Right ventricle myocardium superior (tissue), 1 donor: Measurements from ENCODE around the gene PADI3. TPM values are rescaled to one million over a fixed set of nuclear protein-coding genes. Genes with fewer than 3 reads are reported as not detected.
A peak's percentile ranks its signal among the peaks of the same experiment; 100 is the strongest.
"Not testable (repeated sequence)": the region's sequence is repeated elsewhere in the genome, so short reads cannot be mapped to it uniquely, and the experiment has no call there.

Experiments
- ATAC-seq: fragments of 200-7000 bp; cut with Tn5 transposase; one replicate; pipeline ENCODE4 v1.9.1; 2020; ENCODE audit warnings: mild to moderate bottlenecking; ENCODE audit not compliant: poor library complexity
- DNase-seq: peaks from one replicate; pipeline ENCODE4 v3.0.0-alpha.2; 2020
- intact Hi-C: fragments of 100-400 bp; cut with DNase I; formaldehyde crosslinking; loops from one replicate; pipeline ENCODE4 v1.11.2; 2022
- total RNA-seq: library from RNA; stranded (reverse); fragmentation: NEBNext Ultra II Directional; extraction: Animal tissue kit (Norgen Biotek cat#: 25700); gene quantifications from one replicate; pipeline ENCODE4 v1.2.1, GENCODE V29; 2021
- donor health status: DM: no; HTN: yes; CAD: no; lungs with severe emphysema.

The PADI3 gene
- total RNA-seq, 1 donor from 2014 or later, result not detected

- no peak for DNase-seq
- ATAC-seq, result no peak
- intact Hi-C loops, result no loop called here
These were observed 13.6 kb upstream of the PADI3 start for GRCh38 chr1:17235135-17235885.

- intact Hi-C loops, result loop anchor here (2.0 kb wide), 2 partner anchors 110 to 178 kb away; no protein-coding TSS in a partner anchor
- DNase-seq (peak; percentile 90), ATAC-seq (peak; percentile 88)
These were observed 11.9 kb upstream of the PADI3 start for GRCh38 chr1:17236779-17237560.

- DNase-seq (no peak), ATAC-seq (no peak)
- intact Hi-C loops, result loop anchor here (2.0 kb wide), 2 partner anchors 111 to 179 kb away; no protein-coding TSS in a partner anchor
These were observed 11.4 kb upstream of the PADI3 start for GRCh38 chr1:17237561-17237903.

DNA sequence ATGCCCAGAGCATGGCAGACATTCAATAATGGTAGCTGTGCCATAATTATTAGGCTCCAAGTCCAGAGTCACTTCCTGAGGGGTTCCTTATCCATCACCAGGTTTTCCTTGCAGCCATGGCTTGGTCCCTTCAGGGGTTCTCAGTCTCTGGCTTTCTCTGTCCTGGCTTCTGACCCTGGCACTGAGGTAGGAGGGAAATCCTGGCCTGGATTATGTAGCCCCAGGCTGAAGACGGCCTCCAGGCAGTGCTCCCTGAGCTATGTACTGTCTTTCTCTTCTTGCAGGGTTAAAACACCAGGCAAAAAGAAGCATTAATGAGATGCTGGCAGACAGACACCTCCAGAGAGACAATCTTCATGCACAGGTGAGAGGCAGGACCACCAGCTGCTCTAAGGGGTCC, 9.5 kb upstream of the PADI3 start:
- peak; percentile 64 for ATAC-seq
- no peak for DNase-seq
- intact Hi-C loops, result no loop called here

DNA sequence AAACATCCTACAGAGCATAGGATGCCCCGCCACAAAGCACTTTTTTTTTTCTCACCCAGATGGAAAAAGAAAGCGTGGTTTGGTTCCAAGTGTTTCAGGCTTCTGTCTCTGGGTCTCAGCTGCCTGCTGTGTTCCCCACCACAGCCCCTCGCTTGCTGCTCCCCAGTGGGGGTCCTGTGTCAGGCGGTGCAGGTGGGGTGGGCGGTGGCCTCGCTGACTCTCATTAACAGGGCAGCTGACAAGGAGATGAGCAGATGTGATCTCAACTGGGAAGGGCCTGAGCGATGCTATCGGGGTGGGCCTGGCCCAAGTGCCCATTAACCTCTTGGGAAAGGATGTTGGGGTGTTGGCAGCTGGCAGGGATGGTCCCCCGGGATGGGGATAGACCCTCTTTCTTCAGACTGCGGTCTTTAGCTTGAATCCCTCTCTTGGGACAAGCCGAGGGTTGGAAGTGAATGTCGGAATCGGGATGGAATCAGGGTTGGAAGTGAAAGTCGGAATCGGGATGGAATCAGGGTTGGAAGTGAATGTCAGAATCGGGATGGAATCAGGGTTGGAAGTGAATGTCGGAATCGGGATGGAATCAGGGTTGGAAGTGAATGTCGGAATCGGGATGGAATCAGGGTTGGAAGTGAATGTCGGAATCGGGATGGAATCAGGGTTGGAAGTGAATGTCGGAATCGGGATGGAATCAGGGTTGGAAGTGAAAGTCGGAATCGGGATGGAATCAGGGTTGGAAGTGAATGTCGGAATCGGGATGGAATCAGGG, 7.7 kb upstream of the PADI3 start:
- intact Hi-C loops, ATAC-seq, DNase-seq: not testable (repeated sequence)

DNA sequence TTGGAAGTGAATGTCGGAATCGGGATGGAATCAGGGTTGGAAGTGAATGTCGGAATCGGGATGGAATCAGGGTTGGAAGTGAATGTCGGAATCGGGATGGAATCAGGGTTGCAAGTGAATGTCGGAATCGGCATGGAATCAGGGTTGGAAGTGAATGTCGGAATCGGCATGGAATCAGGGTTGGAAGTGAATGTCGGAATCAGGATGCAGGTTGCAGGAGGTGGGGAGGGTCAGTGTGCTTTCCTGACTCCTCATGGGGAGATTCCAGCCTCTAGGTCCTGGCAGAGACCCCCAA, 7.2 kb upstream of the PADI3 start:
- intact Hi-C loops, ATAC-seq: not testable (repeated sequence)

DNA sequence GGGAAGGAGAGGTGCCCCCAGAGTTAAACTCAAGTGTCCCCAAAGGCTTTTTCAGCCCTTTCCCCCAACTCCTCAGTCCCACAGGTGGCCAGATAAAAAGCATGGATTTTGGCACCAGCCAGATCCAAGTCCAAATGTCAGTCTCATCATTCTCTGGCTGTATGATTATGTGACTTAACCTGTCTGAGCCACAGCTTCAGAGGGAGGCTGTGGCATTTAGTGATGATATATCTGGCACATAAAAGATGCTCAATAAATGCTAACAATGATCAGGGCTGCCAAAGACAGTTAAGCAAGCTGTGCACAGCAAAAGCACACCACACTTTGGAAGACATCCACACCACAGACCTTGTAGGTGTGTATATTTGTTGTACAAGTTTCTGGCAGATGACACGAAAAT, 5.6 kb upstream of the PADI3 start:
- DNase-seq, result no peak
- intact Hi-C loops, result no loop called here
- no peak for ATAC-seq

More for the DNA sequence above, 7.2 kb upstream of the PADI3 start:
- DNase-seq, result not testable (repeated sequence)

DNA sequence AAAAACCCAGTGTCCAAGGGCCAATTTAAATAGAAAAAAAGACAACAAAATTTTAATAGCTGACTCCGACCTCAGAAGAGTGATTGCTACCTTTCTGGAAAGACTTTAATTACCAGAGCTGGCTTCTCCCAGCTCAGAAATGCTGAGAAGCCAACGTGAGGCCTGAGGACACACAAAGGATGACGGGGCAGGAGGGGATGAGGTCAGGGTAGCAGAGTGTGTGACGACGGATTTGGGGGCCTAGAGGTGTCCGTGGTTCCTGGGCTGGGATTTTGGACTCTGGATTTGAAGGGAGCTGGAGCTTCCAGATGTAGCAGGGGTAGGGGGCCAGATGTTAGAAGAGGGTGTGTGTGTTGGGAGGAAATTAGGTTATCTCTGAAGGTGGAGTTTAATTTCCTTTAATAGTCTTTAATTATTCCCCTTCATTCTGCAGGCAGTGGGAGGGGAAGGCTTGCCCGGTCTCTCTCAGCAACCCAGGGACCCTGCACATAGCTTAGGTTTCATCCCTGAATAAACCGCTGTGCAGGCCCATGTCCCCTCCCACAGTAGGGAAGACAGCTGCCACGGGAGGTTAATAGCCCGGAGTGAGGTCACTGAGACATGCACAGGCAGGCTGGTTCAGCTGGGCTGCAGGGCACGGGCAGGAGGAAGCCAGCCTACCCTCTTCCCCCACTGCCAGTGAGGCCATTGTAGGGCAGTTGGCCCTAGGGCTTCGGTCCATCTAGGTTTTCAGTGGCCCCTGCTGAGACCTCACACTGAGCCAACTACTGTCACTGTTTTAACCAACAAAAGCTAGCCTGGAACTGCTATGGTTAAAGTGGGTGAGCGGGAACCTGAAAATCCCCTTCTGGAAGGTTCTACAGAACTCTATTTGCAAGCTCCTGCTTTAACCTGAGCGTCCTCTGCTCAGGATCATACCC, 3.8 kb upstream of the PADI3 start:
- no peak for DNase-seq
- intact Hi-C loops, result no loop called here
- ATAC-seq, result no peak

GRCh38 chr1:17245816-17246325, 3.0 kb upstream of the PADI3 start:
- DNase-seq (no peak), ATAC-seq (no peak)
- intact Hi-C loops, result no loop called here

DNA sequence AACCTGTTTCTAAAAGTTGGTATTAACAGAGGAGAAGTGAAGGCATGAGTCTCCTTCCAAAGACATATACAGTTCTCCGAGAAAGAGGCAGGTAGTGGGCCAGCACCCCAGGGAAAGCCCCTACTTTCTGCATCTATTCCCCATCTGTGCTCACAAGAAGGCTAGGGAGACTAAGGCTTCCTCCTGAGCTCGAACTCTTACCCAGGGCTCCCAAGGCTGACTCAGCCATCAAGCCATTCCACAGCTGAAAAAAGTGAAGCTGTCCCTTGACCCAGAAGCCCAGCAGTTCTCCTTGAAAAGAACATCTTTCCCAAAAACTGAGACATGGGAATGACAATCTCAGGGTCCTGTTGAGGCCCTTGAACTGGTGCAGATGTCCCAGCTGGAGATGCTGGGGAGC, 1.9 kb upstream of the PADI3 start:
- ATAC-seq, result no peak
- intact Hi-C loops, result no loop called here
- no peak for DNase-seq

DNA sequence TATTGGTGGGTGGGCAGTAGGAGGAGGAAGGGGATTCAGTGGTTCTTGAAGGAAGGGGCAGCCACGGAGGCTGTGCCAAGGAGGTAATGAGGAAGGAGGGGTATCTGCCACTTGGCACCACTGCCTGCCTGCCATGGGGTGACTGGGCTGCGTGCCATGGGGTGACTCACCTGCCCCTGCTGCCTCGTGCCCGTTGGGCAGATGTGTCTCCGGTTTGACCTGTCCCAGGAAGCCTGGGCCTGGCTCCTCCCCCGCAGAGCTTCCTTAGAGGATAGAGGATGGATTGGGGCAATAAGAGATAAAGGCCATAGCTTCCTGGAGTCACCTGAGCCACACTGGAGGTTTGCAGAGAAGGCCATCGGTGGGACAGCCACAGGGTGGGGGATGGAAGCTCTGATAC, 1.7 kb downstream of the PADI3 start:
- intact Hi-C loops, result no loop called here
- DNase-seq, result no peak
- ATAC-seq, result no peak

DNA sequence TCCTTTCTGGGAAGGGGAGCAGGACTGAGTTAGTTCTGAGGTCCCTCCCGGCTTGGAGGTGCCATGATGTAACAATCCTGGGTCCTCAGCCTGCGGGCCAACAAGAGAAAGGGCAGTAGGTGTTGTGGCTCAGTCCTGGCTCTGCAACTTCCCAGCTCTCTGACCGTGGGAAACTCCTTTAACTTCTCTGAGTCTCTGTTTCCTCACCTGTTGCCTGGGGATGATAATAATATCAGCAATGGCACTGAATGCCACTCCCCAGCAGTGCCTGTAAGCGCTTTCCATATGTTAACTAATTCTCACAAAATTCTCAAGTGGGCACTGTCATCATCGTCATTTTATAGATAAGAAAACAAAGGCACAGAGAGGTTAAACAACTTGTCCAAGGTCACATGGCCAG, 2.3 kb downstream of the PADI3 start:
- ATAC-seq (no peak), DNase-seq (no peak)
- intact Hi-C loops, result no loop called here

GRCh38 chr1:17251701-17252376, 2.9 kb downstream of the PADI3 start:
- DNase-seq (no peak), ATAC-seq (no peak)
- intact Hi-C loops, result no loop called here

- ATAC-seq (no peak), DNase-seq (no peak)
- intact Hi-C loops, result no loop called here
These were observed 6.4 kb downstream of the PADI3 start for GRCh38 chr1:17255336-17255735.

DNA sequence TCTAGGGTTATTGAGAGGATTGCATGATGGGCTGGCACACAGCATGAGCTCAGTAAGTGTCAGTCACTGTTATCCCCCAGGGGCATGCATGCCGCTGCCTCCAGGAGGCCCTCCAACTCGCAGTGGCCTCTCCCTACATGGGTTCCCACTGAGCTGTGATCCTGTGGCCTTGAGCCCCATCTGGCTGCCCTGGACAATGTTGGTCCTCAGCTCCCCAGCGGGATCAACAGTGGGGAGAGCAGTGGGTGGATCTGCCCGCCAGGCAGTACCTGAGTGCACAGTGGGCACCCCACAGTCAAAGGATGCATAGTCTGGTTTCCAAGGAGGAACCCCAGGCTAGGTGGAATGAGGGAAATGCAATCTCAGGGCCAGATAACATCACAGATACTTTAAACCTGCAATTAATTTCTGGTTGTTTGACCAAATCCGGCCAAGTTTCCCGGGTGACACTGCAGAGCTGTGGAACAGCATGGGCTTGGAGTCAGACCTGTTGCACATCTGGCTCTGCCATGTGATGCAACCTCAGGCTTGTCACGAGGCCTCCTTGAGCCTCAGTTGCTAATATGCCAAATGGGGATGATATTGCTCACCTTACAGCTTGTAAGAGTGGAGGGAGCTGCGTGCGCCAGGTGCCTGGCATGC, 9.3 kb downstream of the PADI3 start:
- intact Hi-C loops, result no loop called here
- ATAC-seq, result no peak
- no peak for DNase-seq

DNA sequence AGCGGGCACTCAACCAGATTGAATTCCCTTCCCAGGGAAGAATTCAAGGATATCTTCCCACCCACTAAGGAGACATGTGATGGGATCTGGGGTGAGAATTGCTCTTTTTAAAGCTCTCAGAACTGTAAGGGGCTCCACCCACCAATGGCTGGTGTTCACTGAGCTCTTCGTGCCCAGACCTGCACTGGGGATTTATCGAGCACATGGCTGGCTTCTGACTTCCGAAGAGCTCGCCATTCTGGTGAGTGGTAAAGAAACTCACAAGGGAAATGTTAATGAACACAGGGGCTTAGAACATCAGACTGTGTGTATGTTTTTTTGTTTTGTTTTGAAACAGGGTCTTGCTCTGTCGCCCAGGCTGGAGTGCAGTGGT, 9.8 kb downstream of the PADI3 start:
- intact Hi-C loops, result no loop called here
- ATAC-seq, result no peak
- no peak for DNase-seq

GRCh38 chr1:17259233-17259873, 10.5 kb downstream of the PADI3 start:
- ATAC-seq (no peak), DNase-seq (no peak)
- intact Hi-C loops, result no loop called here
